ENCODE results near the gene ODAD3.

GRCh38 chr19:11479898-11480714 lies 45.2 kb upstream of the ODAD3 start:
- TF ChIP-seq, protein P1, sequence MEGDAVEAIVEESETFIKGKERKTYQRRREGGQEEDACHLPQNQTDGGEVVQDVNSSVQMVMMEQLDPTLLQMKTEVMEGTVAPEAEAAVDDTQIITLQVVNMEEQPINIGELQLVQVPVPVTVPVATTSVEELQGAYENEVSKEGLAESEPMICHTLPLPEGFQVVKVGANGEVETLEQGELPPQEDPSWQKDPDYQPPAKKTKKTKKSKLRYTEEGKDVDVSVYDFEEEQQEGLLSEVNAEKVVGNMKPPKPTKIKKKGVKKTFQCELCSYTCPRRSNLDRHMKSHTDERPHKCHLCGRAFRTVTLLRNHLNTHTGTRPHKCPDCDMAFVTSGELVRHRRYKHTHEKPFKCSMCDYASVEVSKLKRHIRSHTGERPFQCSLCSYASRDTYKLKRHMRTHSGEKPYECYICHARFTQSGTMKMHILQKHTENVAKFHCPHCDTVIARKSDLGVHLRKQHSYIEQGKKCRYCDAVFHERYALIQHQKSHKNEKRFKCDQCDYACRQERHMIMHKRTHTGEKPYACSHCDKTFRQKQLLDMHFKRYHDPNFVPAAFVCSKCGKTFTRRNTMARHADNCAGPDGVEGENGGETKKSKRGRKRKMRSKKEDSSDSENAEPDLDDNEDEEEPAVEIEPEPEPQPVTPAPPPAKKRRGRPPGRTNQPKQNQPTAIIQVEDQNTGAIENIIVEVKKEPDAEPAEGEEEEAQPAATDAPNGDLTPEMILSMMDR (IDR thresholded peaks at IDR 0.05) = no peak
- TF ChIP-seq EZH2 (IDR thresholded peaks at IDR 0.05) (peak; percentile 58), EZH2phosphoT487 (IDR thresholded peaks at IDR 0.05) (peak; percentile 54)

All from neural progenitor cell (in vitro differentiated cells).